ENCODE results near the gene CSRP3. TPM values are rescaled to one million over a fixed set of nuclear protein-coding genes. Genes with fewer than 3 reads are reported as not detected.
A peak's percentile ranks its signal among the peaks of the same experiment; 100 is the strongest.

The CSRP3 gene
- total and polyA plus RNA-seq, 2 experiments from 2014 or later, result 337 to 869 TPM

GRCh38 chr11:19232910-19233503 lies 31.2 kb upstream of the CSRP3 start:
- Histone ChIP-seq H3K4me1 (ENCODE audit: low read depth) (peaks cover 5% of the 10 kb centered on the region), H3K36me3 (peaks cover 30% of the 10 kb centered on the region), H3K4me3 (no peak overlapping the region), H3K9me3 (ENCODE audit: low read depth) (no peaks in the 10 kb centered on the region), H3K27me3 (no peaks in the 10 kb centered on the region), H3K27ac (no peak overlapping the region)
- peak in 1 of 2 donors; percentile 76 for DNase-seq (ENCODE audit: low read depth in 1 of 2, low spot score in 1 of 2)
- TF ChIP-seq CTCF (IDR thresholded peaks at IDR 0.05; ENCODE audit: low read depth, low read length), result no peak

- H3K9me3 ChIP-seq (ENCODE audit: low read depth), result no peaks in the 10 kb centered on the region
- no peak overlapping the region for H3K27ac ChIP-seq
- DNase-seq (ENCODE audit: low read depth in 1 of 2, low spot score in 1 of 2), result no peak
- H3K36me3 ChIP-seq, result peaks cover 37% of the 10 kb centered on the region
- no peaks in the 10 kb centered on the region for H3K27me3 ChIP-seq
- no peaks in the 10 kb centered on the region for H3K4me1 ChIP-seq (ENCODE audit: low read depth)
- H3K4me3 ChIP-seq, result no peak overlapping the region
- TF ChIP-seq CTCF (IDR thresholded peaks at IDR 0.05; ENCODE audit: low read depth, low read length), result no peak
These were observed 27.9 kb upstream of the CSRP3 start for GRCh38 chr11:19229671-19230070.

GRCh38 chr11:19228968-19229367 lies 27.2 kb upstream of the CSRP3 start:
- H3K27me3 ChIP-seq, result no peaks in the 10 kb centered on the region
- no peaks in the 10 kb centered on the region for H3K9me3 ChIP-seq (ENCODE audit: low read depth)
- no peak for TF ChIP-seq CTCF (IDR thresholded peaks at IDR 0.05; ENCODE audit: low read depth, low read length)
- H3K4me3 ChIP-seq, result no peak overlapping the region
- no peak overlapping the region for H3K27ac ChIP-seq
- DNase-seq (ENCODE audit: low read depth in 1 of 2, low spot score in 1 of 2), result no peak
- H3K4me1 ChIP-seq (ENCODE audit: low read depth), result no peaks in the 10 kb centered on the region
- peaks cover 44% of the 10 kb centered on the region for H3K36me3 ChIP-seq

- Histone ChIP-seq H3K4me3 (no peak overlapping the region), H3K27ac (no peak overlapping the region), H3K4me1 (ENCODE audit: low read depth) (peaks cover 3% of the 10 kb centered on the region), H3K27me3 (no peaks in the 10 kb centered on the region), H3K9me3 (ENCODE audit: low read depth) (no peaks in the 10 kb centered on the region), H3K36me3 (peaks cover 44% of the 10 kb centered on the region)
- no peak for DNase-seq (ENCODE audit: low read depth in 1 of 2, low spot score in 1 of 2)
- no peak for TF ChIP-seq CTCF (IDR thresholded peaks at IDR 0.05; ENCODE audit: low read depth, low read length)
These were observed 24.8 kb upstream of the CSRP3 start for GRCh38 chr11:19226378-19227195.

GRCh38 chr11:19225581-19225980 lies 23.8 kb upstream of the CSRP3 start:
- no peak for TF ChIP-seq CTCF (IDR thresholded peaks at IDR 0.05; ENCODE audit: low read depth, low read length)
- no peaks in the 10 kb centered on the region for H3K27me3 ChIP-seq
- no peak for DNase-seq (ENCODE audit: low read depth in 1 of 2, low spot score in 1 of 2)
- H3K4me3 ChIP-seq, result no peak overlapping the region
- no peak overlapping the region for H3K27ac ChIP-seq
- peaks cover 36% of the 10 kb centered on the region for H3K36me3 ChIP-seq
- peaks cover 13% of the 10 kb centered on the region for H3K4me1 ChIP-seq (ENCODE audit: low read depth)
- no peaks in the 10 kb centered on the region for H3K9me3 ChIP-seq (ENCODE audit: low read depth)
